ENCODE data around the gene LTO1. TPM values are rescaled to one million over a fixed set of nuclear protein-coding genes. Genes with fewer than 3 reads are reported as not detected.

Gene LTO1
- total RNA-seq, 2 donors from 2014 or later, result 23.4 to 37.7 TPM

DNA sequence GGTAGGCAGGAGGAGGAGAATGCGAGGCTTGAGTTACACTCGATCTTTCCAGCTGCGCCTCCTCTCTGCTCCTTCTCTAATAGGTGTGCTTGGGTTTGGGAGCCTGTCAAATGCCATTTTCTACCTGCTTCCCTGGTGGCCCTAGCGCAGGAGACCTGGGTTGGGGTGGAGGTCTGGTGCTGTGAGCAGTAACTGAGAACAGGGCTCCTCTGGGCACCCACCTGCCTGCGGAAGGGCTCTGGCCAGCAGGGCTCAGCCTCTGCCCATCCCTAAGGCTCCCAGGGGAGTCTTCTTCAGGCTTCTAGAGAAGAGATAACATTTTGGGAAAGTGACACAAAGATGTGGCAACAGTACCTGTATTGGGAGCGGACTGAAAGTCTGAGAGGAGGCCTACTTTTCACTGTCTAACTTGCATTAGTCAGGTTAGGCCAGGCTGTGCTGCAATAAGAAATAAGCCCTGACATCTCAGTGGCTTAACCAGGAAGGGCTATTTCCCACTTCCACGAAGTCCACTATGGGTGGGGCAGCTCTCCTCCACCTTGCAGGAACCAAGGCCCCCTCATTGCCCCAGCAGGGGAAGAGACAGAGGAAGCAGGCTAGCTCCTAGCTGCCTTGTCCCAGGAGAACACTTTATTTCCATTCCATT is 7.7 kb upstream of the LTO1 start:
- no peak for ATAC-seq
- H3K27me3 Mint-ChIP-seq, result peaks cover 0 to 4% of the 10 kb centered on the region in 2 donors
- H3K4me1 Mint-ChIP-seq (ENCODE audit: low read depth in 2 of 2), result peaks cover 0 to 3% of the 10 kb centered on the region in 2 donors

DNA sequence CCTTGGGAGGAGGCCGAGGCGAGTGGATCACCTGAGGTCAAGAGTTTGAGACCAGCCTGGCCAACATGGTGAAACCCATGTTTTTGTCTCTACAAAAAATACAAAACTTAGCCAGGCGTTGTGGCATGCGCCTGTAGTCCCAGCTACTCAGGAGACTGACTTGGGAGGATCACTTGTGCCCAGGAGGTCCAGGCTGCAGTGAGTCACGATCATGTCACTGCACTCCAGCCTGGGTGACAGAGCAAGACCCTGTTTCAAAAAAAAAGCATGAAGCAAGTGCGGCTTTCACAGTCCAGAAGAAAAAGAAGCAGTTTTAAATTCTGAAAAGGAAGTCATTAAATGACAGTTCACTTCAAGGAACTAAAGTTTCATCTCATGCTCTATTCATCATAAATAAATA is 7.1 kb upstream of the LTO1 start:
- Mint-ChIP-seq H3K36me3 (no peaks in the 10 kb centered on the region), H3K4me1 (ENCODE audit: low read depth in 2 of 2) (peaks cover 0 to 3% of the 10 kb centered on the region in 2 donors), H3K27me3 (peaks cover 0 to 4% of the 10 kb centered on the region in 2 donors), H3K4me3 (no peak overlapping the region), H3K9me3 (no peaks in the 10 kb centered on the region), H3K27ac (no peak overlapping the region)
- ATAC-seq, result no peak
- DNase-seq (ENCODE audit: low spot score), result no peak

More for the DNA sequence above, 7.7 kb upstream of the LTO1 start:
- Mint-ChIP-seq H3K36me3 (no peaks in the 10 kb centered on the region), H3K4me3 (no peak overlapping the region), H3K9me3 (no peaks in the 10 kb centered on the region), H3K27ac (no peak overlapping the region)
- DNase-seq (ENCODE audit: low spot score), result no peak

DNA sequence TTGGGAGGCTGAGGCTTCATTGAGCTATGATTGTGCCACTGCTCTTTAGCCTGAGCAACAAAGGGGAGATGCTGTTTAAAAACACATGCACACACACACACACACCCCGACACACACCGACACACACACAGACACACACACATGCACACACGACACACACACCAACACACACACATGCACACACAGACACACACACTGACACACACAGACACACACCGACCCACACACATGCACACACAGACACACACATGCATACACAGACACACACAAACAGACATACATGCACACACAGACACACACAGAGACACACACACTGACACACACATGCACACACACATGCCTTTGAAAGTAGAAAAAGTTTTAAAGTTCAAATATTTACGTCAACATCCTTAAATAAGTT is 5.5 kb upstream of the LTO1 start:
- H3K36me3 Mint-ChIP-seq, result no peaks in the 10 kb centered on the region
- no peaks in the 10 kb centered on the region for H3K9me3 Mint-ChIP-seq
- no peak overlapping the region for H3K4me3 Mint-ChIP-seq
- no peak for ATAC-seq
- DNase-seq (ENCODE audit: low spot score), result no peak
- no peak overlapping the region for H3K27ac Mint-ChIP-seq
- H3K27me3 Mint-ChIP-seq, result peaks cover 0 to 2% of the 10 kb centered on the region in 2 donors
- peaks cover 0 to 3% of the 10 kb centered on the region in 2 donors for H3K4me1 Mint-ChIP-seq (ENCODE audit: low read depth in 2 of 2)

DNA sequence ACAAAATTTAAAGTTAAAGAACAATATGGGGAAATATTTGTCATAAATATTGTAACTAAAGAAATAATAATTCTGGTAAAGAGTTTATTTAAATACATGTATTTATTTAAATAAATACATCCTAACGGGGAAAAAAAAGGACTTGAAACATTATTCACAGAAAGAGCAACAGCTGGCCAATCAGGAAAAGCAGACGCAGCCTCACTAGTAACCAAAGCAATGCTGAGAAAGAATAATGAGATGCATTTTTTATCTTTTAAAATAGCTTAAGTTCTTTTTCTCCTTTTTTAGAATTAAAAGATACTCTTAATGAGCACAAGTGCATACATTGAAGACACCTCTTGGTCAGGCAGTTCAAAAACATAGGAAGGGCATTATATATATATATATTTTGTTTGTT is 2.6 kb upstream of the LTO1 start:
- no peak for DNase-seq (ENCODE audit: low spot score)
- Mint-ChIP-seq H3K27ac (no peak overlapping the region), H3K9me3 (no peaks in the 10 kb centered on the region), H3K27me3 (no peaks in the 10 kb centered on the region), H3K4me1 (ENCODE audit: low read depth in 2 of 2) (peaks cover 12 to 16% of the 10 kb centered on the region in 2 donors), H3K36me3 (peaks cover 5% of the 10 kb centered on the region), H3K4me3 (no peak overlapping the region)
- no peak for ATAC-seq

DNA sequence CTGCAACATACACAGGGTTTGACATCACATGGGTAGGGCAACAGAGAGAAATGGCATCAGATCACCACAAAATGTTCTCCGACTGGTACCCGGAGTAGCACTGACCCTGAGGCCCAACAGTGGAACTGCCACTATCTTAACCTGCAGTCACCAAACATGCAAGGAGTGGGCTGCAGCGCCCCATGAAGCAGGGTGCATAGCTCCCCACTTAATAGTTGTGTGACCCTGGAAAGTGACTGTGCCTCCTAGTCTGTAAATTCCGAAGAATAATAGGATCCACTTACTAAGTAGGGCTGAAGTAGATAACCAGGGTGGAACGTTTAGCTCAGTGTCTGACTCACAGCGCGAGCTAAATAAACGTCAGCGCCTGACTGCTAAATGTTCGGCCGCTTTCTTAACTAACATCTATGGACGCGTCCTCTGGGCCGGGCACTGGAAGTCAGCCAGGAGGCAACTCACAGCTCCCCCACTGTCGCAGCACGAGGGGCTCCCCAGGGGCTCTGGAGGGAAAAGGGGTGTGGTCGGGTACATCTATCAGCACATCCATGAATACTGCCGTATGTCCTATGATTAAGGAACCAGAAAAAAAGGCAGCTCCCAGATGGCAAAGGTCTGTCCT is 777 bp downstream of the LTO1 start:
- no peak for DNase-seq (ENCODE audit: low spot score)
- Mint-ChIP-seq H3K9me3 (no peaks in the 10 kb centered on the region), H3K27me3 (no peaks in the 10 kb centered on the region)

DNA sequence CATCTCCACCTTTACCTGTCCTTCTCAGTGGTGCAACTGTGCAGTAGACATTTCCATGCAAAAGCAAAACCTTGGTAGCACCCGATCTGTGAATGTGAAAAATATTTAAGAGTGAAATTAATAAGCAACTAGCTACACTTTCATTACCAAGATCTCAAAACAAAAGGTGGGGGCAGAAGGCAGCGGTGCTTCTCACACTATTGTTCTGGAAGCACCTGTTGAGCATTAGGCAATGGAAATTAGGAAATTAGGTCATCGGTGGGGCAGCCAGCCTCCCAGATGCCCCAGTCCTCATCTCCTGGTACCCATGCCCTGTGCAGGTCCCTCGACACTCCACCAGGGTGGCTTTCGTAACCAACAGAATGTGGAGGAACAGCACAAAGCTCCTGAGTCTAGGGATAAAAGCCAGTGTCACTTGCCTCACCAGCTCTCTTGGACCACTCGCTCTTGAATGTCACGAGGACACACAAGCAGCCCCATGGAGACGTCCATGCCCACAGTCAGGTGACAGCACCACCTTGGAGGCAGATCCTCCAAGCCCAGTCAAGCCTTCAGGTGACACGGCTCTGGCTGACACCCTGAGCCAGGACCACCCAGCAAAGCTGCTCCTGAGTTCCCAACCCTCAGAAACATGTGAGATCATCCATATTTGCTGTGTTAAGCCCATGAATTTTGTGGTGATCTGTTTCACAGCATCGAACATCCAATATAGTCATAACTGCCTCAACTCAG is 3.3 kb downstream of the LTO1 start:
- DNase-seq (ENCODE audit: low spot score) (no peak), ATAC-seq (no peak)
- H3K4me1 Mint-ChIP-seq (ENCODE audit: low read depth in 2 of 2), result peaks cover 21 to 27% of the 10 kb centered on the region in 2 donors
- peaks cover 15% of the 10 kb centered on the region for H3K36me3 Mint-ChIP-seq
- no peaks in the 10 kb centered on the region for H3K27me3 Mint-ChIP-seq
- H3K9me3 Mint-ChIP-seq, result no peaks in the 10 kb centered on the region
- no peak overlapping the region for H3K27ac Mint-ChIP-seq
- no peak overlapping the region for H3K4me3 Mint-ChIP-seq

More for the DNA sequence above, 777 bp downstream of the LTO1 start:
- Mint-ChIP-seq H3K4me1 (ENCODE audit: low read depth in 2 of 2) (peaks cover 21 to 23% of the 10 kb centered on the region in 2 donors), H3K27ac (peak overlapping the region; percentile 81 to 88), H3K4me3 (peak overlapping the region; percentile 96), H3K36me3 (peaks cover 9% of the 10 kb centered on the region)
- no peak for ATAC-seq

DNA sequence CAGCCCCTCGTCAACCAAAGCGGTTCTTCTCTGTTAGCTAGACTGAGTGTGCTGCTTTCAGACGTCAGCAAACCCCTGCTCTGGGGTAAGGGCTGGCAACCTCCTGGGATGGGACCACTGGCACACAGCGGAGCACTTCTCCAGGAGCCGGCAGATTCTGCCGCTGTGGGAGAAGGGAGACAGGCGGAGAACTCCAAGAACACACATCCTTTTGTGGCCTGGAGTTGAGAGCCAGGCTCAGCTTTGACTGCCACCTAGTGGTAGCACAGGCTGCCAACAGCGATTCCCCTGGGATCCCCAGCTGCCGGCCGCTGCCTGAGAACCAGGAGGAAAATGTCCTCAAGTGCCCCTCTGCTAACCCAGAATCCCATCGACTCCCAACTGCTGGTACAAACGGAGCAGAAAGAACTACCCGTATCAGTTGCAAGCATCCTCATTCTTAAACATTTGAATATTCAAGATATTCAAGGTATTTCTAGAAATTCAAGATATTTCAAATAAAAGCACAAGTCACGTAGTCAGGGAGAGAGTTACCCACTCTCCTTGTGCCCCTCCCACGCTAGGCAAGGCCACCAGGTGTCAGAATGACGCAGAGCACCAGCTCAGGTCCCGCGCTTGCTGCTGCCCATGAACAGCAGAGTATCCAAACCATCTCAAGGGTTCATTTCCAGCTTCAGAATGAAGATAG is 4.9 kb downstream of the LTO1 start:
- Mint-ChIP-seq H3K9me3 (no peaks in the 10 kb centered on the region), H3K4me1 (ENCODE audit: low read depth in 2 of 2) (peaks cover 19 to 27% of the 10 kb centered on the region in 2 donors), H3K36me3 (peaks cover 15% of the 10 kb centered on the region), H3K27me3 (no peaks in the 10 kb centered on the region), H3K4me3 (no peak overlapping the region), H3K27ac (no peak overlapping the region)
- ATAC-seq (no peak), DNase-seq (ENCODE audit: low spot score) (no peak)

DNA sequence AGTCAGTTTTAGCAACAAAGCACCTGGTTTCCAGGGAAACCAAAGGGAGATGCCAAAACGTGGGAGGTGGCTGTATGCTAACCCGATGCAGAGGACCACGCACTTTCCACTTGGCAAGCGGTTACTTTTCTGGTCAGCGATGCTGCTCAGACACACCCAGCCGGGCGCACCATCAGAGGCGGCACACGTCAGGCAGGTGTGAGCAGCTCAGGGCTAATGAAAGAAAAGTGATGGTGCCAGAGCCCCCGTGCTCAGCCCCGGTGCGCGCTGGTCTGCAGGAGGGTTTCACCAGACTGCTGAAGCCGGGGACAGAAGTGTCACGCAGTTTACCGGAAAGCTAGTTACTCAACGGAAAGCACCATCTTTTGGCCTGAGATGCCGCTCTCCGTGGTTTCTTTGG is 5.7 kb downstream of the LTO1 start:
- no peaks in the 10 kb centered on the region for H3K27me3 Mint-ChIP-seq
- H3K4me1 Mint-ChIP-seq (ENCODE audit: low read depth in 2 of 2), result peaks cover 16 to 24% of the 10 kb centered on the region in 2 donors
- H3K4me3 Mint-ChIP-seq, result no peak overlapping the region
- ATAC-seq, result no peak
- no peaks in the 10 kb centered on the region for H3K9me3 Mint-ChIP-seq
- peaks cover 15% of the 10 kb centered on the region for H3K36me3 Mint-ChIP-seq
- no peak for DNase-seq (ENCODE audit: low spot score)
- H3K27ac Mint-ChIP-seq, result no peak overlapping the region

DNA sequence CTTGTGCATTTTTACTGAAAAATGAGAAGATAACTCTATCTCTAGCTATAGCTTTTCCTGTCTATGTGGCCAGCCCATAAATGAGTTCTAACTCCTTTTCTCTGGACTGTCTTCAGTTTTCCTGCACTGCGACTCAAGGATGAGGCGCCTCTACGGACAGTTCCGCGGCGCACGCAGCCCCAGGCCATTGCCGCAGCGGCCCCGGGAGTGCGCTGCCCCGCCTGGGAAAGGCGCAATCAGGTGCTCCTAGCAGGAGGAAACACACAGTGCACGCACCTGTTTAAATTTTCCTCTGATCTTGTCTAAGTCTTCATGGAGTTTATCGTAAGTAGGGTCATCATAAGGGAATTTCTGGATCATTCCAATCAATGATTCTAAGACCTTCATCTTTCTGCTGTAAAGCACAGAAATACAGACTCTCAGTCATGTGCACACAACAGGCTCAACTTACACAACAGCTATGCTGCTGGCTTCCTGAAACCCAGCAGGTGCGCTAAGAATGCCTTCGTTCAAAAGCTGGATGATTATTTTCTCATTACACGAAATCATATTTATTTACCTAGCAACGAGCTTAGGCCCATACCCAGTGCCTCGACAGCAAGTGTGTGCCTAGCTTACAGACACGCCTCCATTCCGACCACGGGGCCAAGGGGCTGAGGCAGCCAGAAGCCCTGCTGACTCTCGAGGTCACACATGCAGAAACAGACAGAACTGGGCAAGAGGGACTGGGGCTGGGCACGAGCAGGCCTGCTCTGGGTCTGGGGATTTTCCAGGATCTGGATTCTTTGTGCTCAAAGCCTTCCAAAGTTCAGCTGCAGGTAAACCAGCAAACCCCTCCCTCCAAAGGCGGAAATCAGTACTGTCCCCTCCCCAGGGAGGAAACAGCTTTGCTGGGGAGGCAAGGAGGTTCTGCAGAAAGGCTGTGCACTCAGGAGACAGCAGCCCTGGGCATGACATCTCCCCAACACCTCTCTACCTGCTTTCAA is 7.2 kb downstream of the LTO1 start:
- peaks cover 11% of the 10 kb centered on the region for H3K36me3 Mint-ChIP-seq
- H3K4me3 Mint-ChIP-seq, result no peak overlapping the region
- H3K9me3 Mint-ChIP-seq, result no peaks in the 10 kb centered on the region
- H3K27ac Mint-ChIP-seq, result no peak overlapping the region
- ATAC-seq (no peak), DNase-seq (ENCODE audit: low spot score) (no peak)
- no peaks in the 10 kb centered on the region for H3K27me3 Mint-ChIP-seq
- peaks cover 9 to 12% of the 10 kb centered on the region in 2 donors for H3K4me1 Mint-ChIP-seq (ENCODE audit: low read depth in 2 of 2)

DNA sequence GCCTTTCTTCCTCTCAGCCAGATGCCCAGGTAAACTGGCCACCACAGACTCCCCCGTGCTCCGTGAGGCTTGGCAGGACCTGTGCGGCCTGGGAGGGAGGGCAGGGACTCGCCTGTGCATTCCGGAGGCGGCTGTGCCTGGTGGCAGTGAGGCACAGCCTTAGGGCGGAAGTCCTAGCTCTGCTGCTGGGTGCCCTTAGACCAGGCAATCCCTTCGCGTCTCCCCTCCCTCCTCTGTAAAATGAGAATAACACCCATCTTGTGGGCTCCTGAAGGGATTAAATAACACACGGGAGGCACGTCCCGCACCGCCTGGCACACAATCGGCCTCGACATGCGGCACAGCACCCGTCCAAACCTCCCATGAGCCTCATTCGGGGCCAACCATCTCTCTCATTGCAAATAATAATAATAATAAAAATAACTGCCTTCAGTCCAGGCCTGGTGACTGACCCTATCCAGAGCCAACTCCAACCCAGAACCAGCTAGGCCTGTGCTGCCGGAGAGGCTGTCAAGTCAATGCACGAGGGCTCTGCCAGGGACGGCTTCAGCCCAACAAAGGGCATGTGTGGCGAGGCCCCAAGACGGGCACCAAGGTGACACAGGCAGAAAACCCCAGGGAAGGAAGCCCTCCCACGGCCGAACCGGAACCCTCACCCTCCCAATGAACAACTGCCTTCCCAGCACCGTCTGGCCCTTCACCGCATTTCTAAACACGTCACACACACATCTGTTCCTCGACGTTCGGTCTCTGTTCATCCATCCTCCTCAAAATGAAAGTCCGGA is 8.2 kb downstream of the LTO1 start:
- Mint-ChIP-seq H3K4me1 (ENCODE audit: low read depth in 2 of 2) (peaks cover 9% of the 10 kb centered on the region in 2 donors), H3K9me3 (no peaks in the 10 kb centered on the region), H3K4me3 (no peak overlapping the region), H3K27me3 (no peaks in the 10 kb centered on the region), H3K27ac (no peak overlapping the region), H3K36me3 (peaks cover 11% of the 10 kb centered on the region)
- DNase-seq (ENCODE audit: low spot score) (no peak), ATAC-seq (no peak)

DNA sequence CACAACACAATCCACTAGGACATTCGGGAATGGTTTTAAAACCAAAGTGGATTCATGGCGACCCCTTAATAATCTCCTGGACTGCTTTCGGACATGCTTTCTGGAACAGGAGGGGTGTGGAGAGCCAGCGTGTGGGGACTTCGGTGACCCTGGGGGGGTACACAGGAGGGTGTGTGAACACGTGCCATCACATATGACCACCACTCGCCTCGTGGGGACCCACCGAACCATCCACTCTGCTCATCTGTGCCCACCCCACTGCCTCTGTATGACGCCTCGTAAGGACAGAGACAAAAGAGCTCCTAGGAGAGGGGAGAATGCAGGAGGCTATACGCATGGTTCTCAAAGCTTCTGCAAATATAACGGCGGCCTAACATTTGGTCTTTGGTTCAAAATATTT is 8.9 kb downstream of the LTO1 start:
- Mint-ChIP-seq H3K27me3 (no peaks in the 10 kb centered on the region), H3K4me3 (no peak overlapping the region), H3K4me1 (ENCODE audit: low read depth in 2 of 2) (peaks cover 5 to 9% of the 10 kb centered on the region in 2 donors), H3K9me3 (no peaks in the 10 kb centered on the region), H3K36me3 (peaks cover 7% of the 10 kb centered on the region), H3K27ac (no peak overlapping the region)
- DNase-seq (ENCODE audit: low spot score), result no peak
- no peak for ATAC-seq

DNA sequence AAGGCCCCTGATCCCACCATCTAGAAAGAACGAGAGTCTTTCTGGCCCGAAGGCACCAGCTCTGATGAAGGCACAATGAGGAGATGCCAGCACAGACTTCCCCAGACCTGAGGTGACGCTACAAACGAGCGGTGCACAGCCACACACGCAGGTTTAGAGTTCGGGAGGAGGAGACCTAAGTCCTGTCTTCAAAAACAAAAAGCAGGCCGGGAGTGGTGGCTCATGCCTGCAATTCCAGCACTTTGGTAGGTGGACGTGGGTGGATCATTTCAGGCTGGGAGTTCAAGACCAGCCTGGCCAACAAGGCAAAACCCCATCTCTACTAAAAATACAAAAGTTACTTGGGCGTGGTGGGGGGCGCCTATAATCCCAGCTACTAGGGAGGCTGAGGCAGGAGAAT is 9.5 kb downstream of the LTO1 start:
- DNase-seq (ENCODE audit: low spot score), result no peak
- H3K4me1 Mint-ChIP-seq (ENCODE audit: low read depth in 2 of 2), result peaks cover 5 to 8% of the 10 kb centered on the region in 2 donors
- no peaks in the 10 kb centered on the region for H3K27me3 Mint-ChIP-seq
- no peak overlapping the region for H3K27ac Mint-ChIP-seq
- no peaks in the 10 kb centered on the region for H3K9me3 Mint-ChIP-seq
- ATAC-seq, result no peak
- peaks cover 7% of the 10 kb centered on the region for H3K36me3 Mint-ChIP-seq
- no peak overlapping the region for H3K4me3 Mint-ChIP-seq

Data from natural killer cell treated with Interleukin-12 subunit alpha and Interleukin-12 subunit beta and Interleukin-15 and Interleukin-18, amount 100 ng/mL, for 72 hours (primary cell).